OCI-LY1 (cell line): ENCODE data around the gene METTL4.

Source experiments
- H2AFZ ChIP-seq: fragments of 200-600 bp; sonication (generic), shearing (Covaris generic); 2 replicates; pipeline ENCODE4 v1.6.0; 2014; ENCODE audit warnings: antibody characterized with exemption, mild to moderate bottlenecking, low read length
- H3F3A ChIP-seq: fragments of 200-600 bp; sonication (generic), shearing (Covaris generic); 2 replicates; pipeline ENCODE4 v1.6.0; 2014; ENCODE audit warnings: mild to moderate bottlenecking, antibody characterized with exemption, low read length, moderate library complexity; ENCODE audit not compliant: insufficient read depth
- H3K27ac ChIP-seq: fragments of 200-600 bp; sonication (generic); 2 replicates; pipeline ENCODE4 v1.5.1; 2014; ENCODE audit warnings: low read length, mixed run types, mild to moderate bottlenecking, low read depth; ENCODE audit not compliant: poor library complexity, severe bottlenecking
- H3K27me3 ChIP-seq: fragments of 200-600 bp; sonication (generic); 2 replicates; pipeline ENCODE4 v1.6.0; 2014; ENCODE audit warnings: antibody characterized with exemption, mild to moderate bottlenecking, low read length, moderate library complexity; ENCODE audit not compliant: insufficient read depth
- H3K36me3 ChIP-seq: fragments of 200-600 bp; sonication (generic); 2 replicates; pipeline ENCODE4 v1.6.1; 2014; ENCODE audit warnings: mild to moderate bottlenecking, antibody characterized with exemption, low read length, moderate library complexity, mixed read lengths; ENCODE audit not compliant: insufficient read depth
- H3K4me1 ChIP-seq: fragments of 200-600 bp; sonication (generic); 2 replicates; pipeline ENCODE4 v1.5.1; 2014; ENCODE audit warnings: mild to moderate bottlenecking, low read length, moderate library complexity; ENCODE audit not compliant: insufficient read depth, severe bottlenecking
- H3K4me2 ChIP-seq: fragments of 200-600 bp; sonication (generic), shearing (Covaris generic); 2 replicates; pipeline ENCODE4 v1.6.1; 2014; ENCODE audit warnings: low read length
- H3K4me3 ChIP-seq: fragments of 200-600 bp; sonication (generic); 2 replicates; pipeline ENCODE4 v1.5.1; 2014; ENCODE audit warnings: low read length, low read depth, mild to moderate bottlenecking, mixed read lengths; ENCODE audit not compliant: poor library complexity, severe bottlenecking
- H3K79me2 ChIP-seq: fragments of 200-600 bp; shearing (Covaris generic); 2 replicates; pipeline ENCODE4 v1.6.1; 2016; ENCODE audit warnings: mixed run types, low read length, mixed read lengths; ENCODE audit not compliant: insufficient read depth
- H3K9ac ChIP-seq: fragments of 200-600 bp; sonication (generic), shearing (Covaris generic); 2 replicates; pipeline ENCODE4 v1.6.1; 2014; ENCODE audit warnings: mild to moderate bottlenecking, low read length, mixed read lengths
- H3K9me2 ChIP-seq: fragments of 200-600 bp; sonication (generic), shearing (Covaris generic); 2 replicates; pipeline ENCODE4 v1.6.1; 2014; ENCODE audit warnings: low read depth, mild to moderate bottlenecking, low read length, mixed read lengths
- H3K9me3 ChIP-seq: fragments of 200-600 bp; shearing (Covaris generic); 2 replicates; pipeline ENCODE4 v1.6.1; 2014; ENCODE audit warnings: low read length, mixed read lengths
- H4K20me1 ChIP-seq: fragments of 200-600 bp; sonication (generic), shearing (Covaris generic); 2 replicates; pipeline ENCODE4 v1.6.0; 2016; ENCODE audit warnings: mild to moderate bottlenecking, low read length; ENCODE audit not compliant: insufficient read depth
- EZH2 ChIP-seq: fragments of 200-600 bp; sonication (generic), shearing (Covaris generic); IDR thresholded peaks from 2 replicates; pipeline ENCODE4 v1.8.0; 2017; ENCODE audit warnings: borderline replicate concordance, mixed run types, mild to moderate bottlenecking, antibody characterized with exemption, low read length, moderate library complexity, mixed read lengths
- TF ChIP-seq, protein P1 (sequence below): fragments of 200-600 bp; sonication (generic), shearing (Covaris generic); IDR thresholded peaks from 2 replicates; pipeline ENCODE4 v1.5.1; 2017; ENCODE audit warnings: mild to moderate bottlenecking, antibody characterized with exemption, low read length, moderate library complexity, mixed read lengths

Gene METTL4

GRCh38 chr18:2536063-2536462 is 35.2 kb downstream of the METTL4 start:
- TF ChIP-seq EZH2 = no peak
- TF ChIP-seq, protein P1, sequence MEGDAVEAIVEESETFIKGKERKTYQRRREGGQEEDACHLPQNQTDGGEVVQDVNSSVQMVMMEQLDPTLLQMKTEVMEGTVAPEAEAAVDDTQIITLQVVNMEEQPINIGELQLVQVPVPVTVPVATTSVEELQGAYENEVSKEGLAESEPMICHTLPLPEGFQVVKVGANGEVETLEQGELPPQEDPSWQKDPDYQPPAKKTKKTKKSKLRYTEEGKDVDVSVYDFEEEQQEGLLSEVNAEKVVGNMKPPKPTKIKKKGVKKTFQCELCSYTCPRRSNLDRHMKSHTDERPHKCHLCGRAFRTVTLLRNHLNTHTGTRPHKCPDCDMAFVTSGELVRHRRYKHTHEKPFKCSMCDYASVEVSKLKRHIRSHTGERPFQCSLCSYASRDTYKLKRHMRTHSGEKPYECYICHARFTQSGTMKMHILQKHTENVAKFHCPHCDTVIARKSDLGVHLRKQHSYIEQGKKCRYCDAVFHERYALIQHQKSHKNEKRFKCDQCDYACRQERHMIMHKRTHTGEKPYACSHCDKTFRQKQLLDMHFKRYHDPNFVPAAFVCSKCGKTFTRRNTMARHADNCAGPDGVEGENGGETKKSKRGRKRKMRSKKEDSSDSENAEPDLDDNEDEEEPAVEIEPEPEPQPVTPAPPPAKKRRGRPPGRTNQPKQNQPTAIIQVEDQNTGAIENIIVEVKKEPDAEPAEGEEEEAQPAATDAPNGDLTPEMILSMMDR = no peak
- H3K79me2 ChIP-seq = no peaks in the 10 kb centered on the region

DNA sequence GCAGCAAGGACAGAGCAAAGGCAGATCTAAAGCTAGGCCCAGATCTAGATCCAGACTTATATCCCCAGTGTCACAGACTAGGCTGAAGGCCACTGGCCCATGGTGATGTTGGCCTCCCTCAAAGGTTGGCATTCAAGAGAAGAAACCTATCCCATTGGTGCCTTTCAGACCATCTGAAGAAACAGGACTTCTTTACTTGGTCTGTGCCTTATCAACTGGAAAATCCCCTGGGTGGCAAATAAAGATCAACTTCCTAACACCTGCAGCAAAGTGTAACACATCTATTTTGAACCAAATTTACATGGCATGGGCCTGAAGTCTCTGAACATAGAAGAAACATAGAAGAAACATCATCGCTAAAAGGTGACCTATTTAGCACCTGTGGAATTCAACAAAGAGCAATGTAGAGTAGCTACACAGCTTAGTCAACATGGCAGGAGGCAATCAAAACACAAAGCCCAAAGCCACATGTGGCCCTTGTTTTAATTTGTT is 35.8 kb downstream of the METTL4 start:
- peak overlapping the region; percentile 43 for H3K4me2 ChIP-seq
- H3K9me3 ChIP-seq = no peaks in the 10 kb centered on the region
- TF ChIP-seq EZH2 = no peak
- TF ChIP-seq, protein P1 = no peak
- no peaks in the 10 kb centered on the region for H3K27me3 ChIP-seq
- H2AFZ ChIP-seq = no peak overlapping the region
- H3K9me2 ChIP-seq = no peaks in the 10 kb centered on the region
- no peaks in the 10 kb centered on the region for H3K79me2 ChIP-seq
- no peak overlapping the region; the same call in 1 of the 2 replicates for H3K9ac ChIP-seq
- H3K36me3 ChIP-seq = no peaks in the 10 kb centered on the region
- H3K4me1 ChIP-seq = peaks cover 69% of the 10 kb centered on the region
- peak overlapping the region; percentile 16 for H3K4me3 ChIP-seq
- H4K20me1 ChIP-seq = no peaks in the 10 kb centered on the region
- no peaks in the 10 kb centered on the region for H3F3A ChIP-seq
- peak overlapping the region; percentile 91 for H3K27ac ChIP-seq

More at GRCh38 chr18:2536063-2536462, 35.2 kb downstream of the METTL4 start:
- Histone ChIP-seq H3K9me3 (no peaks in the 10 kb centered on the region), H3K27me3 (no peaks in the 10 kb centered on the region), H3K4me1 (peaks cover 75% of the 10 kb centered on the region), H3K9me2 (no peaks in the 10 kb centered on the region), H2AFZ (no peak overlapping the region), H4K20me1 (no peaks in the 10 kb centered on the region), H3K36me3 (no peaks in the 10 kb centered on the region), H3F3A (no peaks in the 10 kb centered on the region), H3K4me2 (no peak overlapping the region; the same call in 1 of the 2 replicates), H3K9ac (no peak overlapping the region), H3K4me3 (no peak overlapping the region), H3K27ac (peak overlapping the region; percentile 91)

DNA sequence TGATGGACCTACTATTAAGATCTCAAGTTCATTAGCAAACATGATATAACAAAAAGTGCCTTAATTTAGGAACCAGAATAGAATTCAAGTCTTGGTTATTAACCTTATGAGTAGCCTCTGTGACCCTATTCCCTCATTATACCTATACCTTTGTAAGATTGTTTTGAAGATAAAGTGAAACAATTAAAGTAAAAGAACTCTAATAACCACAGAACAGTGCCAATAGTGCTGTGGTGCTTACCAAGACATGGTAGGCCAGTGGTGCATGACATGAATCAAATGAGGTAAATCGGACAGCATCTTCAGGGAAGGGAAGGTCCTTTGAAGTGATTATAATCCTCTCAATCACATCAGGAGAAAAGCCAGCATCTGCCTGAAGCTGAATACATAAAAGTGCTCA is 36.4 kb downstream of the METTL4 start:
- no peaks in the 10 kb centered on the region for H3K9me3 ChIP-seq
- no peaks in the 10 kb centered on the region for H3K79me2 ChIP-seq
- TF ChIP-seq, protein P1 = no peak
- TF ChIP-seq EZH2 = no peak
- no peaks in the 10 kb centered on the region for H4K20me1 ChIP-seq
- peak overlapping the region; percentile 16 for H3K4me3 ChIP-seq
- peaks cover 63% of the 10 kb centered on the region for H3K4me1 ChIP-seq
- H3K36me3 ChIP-seq = no peaks in the 10 kb centered on the region
- peak overlapping the region; percentile 91 for H3K27ac ChIP-seq
- H2AFZ ChIP-seq = no peak overlapping the region
- no peak overlapping the region; the same call in 1 of the 2 replicates for H3K9ac ChIP-seq
- H3K9me2 ChIP-seq = no peaks in the 10 kb centered on the region
- no peaks in the 10 kb centered on the region for H3F3A ChIP-seq
- peak overlapping the region; percentile 43 for H3K4me2 ChIP-seq
- H3K27me3 ChIP-seq = no peaks in the 10 kb centered on the region
